Lower leg skin (tissue), 3 donors: Measurements from ENCODE around the gene LEF1.

ENCODE experiments used
- POLR2A ChIP-seq, 2 donors: fragments of 450-650 bp; IDR thresholded peaks; one replicate each; pipeline ENCODE4 v1.6.1; 2016 to 2017; ENCODE audit warnings: antibody characterized with exemption in 2 of 2, mild to moderate bottlenecking in 1 of 2, moderate library complexity in 1 of 2
- TF ChIP-seq, protein P1 (sequence below), 3 donors: fragments of 450-650 bp; IDR thresholded peaks; one replicate each; pipeline ENCODE4 v1.5.1; 2016; ENCODE audit warnings: antibody characterized with exemption in 3 of 3, mild to moderate bottlenecking in 3 of 3, moderate library complexity in 2 of 3

DNA sequence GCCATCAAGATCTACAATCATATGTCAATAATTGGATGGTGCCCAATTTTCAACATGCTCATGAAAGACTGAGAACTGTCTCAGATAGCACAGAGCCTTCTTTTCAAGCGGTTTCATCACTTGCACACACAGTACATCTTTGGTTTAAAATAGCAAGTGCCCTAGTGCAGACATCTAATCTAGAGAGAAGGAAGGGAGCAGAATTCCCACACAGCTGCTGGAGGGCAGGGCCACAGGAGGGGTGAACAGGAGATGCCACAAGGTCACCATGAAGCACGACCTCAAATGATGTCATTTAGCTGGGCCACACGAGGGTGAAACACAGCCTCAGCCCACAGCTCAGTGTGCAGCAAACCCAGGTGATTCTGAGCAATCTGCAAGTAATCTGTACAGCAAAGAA is 24.3 kb downstream of the LEF1 start:
- TF ChIP-seq, protein P1, sequence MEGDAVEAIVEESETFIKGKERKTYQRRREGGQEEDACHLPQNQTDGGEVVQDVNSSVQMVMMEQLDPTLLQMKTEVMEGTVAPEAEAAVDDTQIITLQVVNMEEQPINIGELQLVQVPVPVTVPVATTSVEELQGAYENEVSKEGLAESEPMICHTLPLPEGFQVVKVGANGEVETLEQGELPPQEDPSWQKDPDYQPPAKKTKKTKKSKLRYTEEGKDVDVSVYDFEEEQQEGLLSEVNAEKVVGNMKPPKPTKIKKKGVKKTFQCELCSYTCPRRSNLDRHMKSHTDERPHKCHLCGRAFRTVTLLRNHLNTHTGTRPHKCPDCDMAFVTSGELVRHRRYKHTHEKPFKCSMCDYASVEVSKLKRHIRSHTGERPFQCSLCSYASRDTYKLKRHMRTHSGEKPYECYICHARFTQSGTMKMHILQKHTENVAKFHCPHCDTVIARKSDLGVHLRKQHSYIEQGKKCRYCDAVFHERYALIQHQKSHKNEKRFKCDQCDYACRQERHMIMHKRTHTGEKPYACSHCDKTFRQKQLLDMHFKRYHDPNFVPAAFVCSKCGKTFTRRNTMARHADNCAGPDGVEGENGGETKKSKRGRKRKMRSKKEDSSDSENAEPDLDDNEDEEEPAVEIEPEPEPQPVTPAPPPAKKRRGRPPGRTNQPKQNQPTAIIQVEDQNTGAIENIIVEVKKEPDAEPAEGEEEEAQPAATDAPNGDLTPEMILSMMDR (IDR thresholded peaks at IDR 0.05) = no peak
- no peak for TF ChIP-seq POLR2A (IDR thresholded peaks at IDR 0.05)
